GM21360 (cell line): ENCODE results near the gene ADI1.
"Not testable (repeated sequence)": the region's sequence is repeated elsewhere in the genome, so short reads cannot be mapped to it uniquely, and the experiment has no call there.

ENCODE experiments used
- ATAC-seq: cut with Tn5 transposase; IDR thresholded peaks from one replicate; pipeline ENCODE4 v1.9.1; 2021; ENCODE audit warnings: mild to moderate bottlenecking, moderate library complexity; ENCODE audit not compliant: unreplicated experiment

The ADI1 gene

DNA sequence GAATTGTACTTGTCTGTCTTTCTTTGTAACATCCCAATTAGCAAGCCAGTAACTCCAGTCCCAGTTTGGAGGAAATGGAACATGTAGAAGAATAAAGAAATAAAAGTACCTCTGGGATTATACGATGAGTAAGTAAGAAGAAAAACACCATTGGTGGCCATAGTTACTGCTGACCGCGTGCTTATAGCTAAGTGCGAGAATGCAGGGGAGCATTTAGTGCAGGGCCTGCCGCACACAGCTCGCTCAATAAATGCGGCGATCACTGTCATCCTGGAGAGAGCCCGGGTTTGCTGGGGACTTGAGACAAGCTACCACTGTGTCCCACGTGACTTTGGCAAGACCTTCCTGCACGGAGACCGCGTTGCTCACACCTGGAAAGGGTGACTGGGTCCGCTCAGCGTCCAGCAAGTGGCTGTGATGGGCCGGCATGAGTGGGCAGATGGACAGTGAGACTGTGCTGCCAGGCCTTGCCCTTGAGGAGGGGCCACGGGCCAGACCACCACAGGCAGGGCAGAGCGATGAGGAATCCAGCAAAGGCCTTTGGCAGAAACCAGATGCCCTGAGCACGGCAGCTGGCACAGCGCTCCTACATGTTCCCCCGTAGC, 54.8 kb downstream of the ADI1 start:
- no peak for ATAC-seq

DNA sequence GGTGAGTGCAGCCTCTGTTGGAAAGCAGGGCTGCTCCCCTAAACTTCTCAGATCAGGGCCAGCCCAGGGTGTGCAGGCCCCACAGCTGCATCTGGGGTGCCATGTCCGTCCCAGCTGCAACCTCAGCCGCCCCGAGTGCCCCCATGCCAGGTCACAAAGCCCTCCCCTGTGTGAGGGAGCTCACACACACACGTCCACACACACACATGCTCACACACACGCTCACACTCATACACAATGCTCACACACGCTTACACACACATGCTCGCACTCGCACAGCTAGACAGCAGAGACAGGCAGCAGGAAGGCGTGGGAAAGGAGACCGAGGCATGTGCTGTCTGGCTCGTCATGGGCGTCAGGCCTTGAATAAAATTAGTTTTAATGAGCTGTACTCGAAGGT, 55.4 kb downstream of the ADI1 start:
- ATAC-seq: no peak

DNA sequence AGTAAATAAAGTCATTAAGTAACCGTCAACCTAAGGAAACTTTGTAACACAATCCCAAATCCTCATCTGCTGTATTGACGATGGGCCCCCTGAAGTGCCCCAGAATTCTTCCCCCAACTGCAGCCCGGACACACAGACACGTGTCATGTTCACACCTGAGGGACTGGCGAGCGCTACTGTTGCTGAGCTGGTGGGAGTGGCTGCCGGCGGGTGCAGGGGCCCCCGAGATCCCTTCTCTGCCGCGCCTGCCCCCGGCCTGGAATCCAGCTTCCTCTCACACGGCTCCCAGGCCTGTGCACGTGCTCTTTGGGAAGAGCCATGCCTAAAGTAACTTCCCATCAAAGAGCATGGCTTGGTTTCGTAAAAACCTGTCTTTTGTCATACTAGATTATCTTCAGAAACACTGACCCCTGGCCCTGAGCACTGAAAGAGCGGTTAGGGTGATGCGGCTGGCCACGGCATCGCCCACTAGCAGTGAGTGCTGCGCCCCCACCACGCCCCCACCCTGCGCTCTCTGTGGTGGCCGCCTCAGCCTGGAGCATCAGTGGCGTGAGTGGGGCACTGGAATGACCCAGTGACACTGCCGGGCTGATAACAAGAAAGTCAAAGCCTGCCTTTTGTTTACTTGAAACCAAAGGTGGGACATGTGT, 56.0 kb downstream of the ADI1 start:
- ATAC-seq: no peak

DNA sequence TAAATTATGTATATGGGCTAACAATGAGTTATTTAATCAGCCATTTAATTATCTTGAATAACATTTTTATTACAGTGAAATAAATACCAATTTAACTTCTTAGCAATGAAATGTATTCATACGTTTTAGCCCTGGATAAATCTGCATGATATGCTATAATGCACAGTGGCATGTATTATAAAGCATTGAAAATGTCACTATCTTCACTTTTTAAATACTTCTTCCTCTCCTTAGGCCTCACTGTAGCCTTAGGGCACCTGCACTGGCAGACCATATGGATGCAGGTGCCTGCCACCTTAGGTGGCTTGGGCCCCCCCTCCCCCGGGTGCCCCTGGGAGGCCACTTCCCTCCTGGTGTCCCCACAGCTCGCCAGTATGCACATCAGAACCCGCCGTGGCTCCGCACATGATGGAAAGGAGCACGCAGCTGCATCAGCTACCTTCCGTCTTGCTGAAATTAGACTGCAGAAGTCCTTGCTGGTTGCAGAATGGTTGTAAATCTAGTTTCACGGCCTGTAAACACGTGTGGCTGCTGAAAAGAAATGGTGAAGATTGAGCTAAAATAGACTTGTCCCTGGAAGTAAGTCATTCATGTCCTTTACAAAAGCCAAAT, 56.7 kb downstream of the ADI1 start:
- no peak for ATAC-seq

DNA sequence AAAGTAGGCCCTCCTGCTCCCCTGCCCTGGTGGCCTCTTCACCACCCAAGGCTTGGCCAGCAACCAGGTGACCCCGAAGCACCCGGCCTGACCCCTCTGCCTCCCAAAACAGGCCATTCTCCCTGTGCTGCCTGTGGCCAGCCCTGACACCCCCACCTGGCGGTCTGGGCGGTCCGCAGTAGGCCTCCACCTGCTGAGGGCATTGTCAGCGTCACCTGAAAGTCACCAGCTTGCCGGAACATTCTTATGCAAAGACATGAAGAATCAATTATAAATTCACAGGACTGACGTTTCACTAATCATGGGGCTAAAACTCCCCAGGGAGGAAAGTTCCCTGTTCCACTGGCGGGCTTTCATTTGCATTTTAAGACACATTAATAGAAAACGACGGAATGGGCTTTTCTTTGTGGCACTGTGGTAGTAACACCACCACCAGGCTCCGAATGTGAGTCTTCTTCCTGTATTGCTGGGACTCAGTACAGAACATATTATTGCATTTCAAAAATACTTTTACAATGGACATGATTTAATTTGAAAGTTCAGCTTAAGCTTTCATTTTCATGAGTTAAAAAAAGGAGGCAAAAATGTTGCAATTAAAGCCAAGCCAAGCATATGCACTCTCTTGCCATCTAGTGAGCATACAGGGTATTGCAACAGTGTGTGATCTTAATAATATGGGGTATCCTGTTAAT, 57.4 kb downstream of the ADI1 start:
- peak; percentile 62 for ATAC-seq

DNA sequence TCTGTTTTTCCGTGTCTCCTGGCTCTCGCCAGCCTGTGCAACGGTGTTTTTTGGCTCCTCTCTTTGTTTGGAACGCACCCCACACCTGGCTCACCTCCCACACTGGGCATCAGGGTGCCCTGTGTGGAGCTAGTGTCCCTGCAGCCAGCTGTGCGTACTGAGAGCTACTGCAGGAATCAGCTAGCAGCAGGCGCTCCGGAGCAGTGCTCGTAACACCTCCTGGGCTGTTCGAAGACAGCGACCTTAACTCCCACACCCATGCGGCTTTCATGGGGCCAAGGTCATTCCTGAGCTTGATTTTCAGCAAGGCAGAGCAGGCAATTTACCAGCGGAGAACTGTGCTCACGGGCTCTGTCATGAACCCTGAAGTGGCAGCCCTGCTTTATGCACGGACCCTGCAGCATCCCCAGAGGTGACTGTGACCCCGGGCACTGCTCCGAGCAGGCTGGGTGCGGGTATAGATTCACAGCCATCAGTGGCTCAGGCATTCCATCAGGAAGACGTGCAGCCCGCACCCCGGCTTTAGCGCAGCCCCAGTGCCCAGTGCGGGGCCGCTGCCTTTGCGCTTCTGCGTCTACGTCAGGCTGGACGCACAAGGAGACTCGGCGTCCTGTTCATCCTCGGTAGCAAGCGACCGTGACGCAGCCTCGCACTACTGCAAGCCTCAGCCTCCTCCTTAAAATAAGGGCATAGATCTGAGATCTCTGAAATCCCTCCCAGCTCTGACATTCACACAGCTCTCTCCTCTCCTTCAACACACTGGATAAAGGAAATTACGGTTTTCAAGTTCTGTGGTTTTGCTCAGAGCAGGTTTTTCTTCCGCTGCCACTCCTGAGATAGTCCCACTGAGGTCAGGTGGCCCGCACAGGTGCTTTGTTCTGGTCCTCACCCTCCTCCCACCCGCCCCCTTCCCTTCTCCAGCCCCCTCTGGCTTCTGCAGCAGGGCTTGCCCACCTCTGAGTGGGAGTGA, 58.2 kb downstream of the ADI1 start:
- no peak for ATAC-seq

DNA sequence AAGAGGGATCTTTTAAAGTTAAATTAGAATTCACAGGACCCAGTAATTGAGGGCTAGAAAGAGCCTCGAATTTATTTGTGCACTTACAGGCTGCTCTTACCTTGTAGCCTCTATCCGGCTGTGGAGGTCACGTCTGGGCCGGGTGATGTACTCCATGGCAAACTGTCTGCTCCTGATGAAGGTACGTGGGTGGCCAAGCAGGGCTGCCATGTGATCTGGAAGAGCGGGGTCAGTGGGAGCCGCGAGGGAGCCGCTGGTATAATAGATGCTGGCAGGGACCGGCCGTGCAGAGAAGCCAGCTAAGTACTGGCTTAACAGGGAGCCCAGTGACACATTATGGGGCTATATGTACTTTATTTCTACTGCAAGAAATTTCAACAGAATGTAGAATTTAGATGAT, 59.2 kb downstream of the ADI1 start:
- ATAC-seq: no peak

DNA sequence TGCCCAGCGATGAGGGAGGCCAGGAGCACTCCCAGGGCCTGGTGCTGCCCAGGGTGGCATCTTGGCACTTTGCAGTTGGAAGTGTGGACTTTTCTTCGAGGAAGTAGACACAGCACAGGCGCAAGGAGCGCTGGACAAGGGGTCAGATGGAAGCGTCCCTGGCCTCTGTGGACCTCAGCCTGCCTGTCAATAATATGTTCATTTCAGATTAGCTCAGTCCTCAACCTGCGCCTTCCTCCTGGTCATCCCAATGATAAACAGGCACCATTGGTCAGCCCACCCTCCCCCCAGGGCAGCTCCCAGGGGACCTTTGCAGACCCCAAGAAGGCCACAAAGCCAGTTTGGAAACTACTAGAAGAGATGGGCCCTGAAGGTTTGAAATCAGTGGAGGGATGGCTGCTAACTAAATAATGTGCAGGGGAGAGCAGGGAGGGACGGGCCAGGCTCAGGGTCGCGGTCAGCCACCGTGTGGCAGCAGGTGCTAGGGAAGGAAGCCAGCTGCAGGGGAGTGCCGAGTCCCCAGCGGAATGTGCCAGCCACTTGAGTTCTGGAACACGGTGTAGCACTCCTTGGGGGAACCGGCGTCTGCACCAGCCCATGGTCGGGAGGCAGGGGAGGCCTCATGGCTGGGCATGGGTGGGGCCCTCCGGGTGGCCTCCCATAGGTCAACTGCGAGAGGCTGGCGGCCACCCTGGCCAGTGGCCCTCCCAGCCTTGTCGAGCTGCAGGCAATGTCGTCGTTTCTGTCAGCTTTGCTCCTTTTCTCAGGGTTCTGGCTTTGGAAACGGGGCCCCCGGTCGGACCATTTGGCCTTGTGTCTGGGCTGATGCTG, 59.9 kb downstream of the ADI1 start:
- ATAC-seq: no peak

DNA sequence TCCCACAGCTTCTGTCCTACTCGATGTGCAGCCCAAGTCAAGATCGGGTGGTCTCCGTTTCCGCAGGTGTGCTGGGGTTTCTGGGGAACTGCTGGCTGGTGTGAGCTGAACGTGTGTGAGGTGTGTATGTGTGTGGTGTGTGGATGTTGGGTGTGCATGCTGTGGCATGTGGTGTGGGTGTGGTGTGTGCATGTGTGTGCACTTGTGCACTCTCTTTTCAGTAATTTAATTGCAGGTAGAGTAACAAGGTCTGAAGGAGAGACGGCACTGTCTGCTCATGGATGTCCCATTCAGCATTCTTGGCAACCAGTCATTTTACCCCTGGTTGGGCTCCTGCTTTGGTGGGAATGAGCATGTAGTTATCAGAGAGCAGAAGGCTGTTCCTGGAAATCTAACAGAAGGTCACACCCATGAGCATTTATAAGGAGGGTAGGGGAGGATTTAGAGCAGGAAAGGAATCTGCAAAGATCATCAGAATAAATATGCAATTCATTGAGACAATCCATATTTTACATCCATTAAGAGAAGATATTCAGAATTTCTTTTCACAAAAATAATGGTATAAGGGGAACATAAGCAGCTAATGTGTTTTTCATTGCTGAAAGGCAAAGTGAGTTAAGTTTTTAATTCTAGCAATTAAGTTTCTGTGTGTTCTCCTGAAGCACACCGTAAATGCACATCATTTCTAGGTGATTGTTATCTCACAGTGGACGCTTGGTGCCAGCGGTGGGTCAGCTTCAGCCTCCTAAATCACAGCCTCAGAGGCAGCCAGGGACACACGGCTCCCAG, 60.7 kb downstream of the ADI1 start:
- ATAC-seq: no peak

DNA sequence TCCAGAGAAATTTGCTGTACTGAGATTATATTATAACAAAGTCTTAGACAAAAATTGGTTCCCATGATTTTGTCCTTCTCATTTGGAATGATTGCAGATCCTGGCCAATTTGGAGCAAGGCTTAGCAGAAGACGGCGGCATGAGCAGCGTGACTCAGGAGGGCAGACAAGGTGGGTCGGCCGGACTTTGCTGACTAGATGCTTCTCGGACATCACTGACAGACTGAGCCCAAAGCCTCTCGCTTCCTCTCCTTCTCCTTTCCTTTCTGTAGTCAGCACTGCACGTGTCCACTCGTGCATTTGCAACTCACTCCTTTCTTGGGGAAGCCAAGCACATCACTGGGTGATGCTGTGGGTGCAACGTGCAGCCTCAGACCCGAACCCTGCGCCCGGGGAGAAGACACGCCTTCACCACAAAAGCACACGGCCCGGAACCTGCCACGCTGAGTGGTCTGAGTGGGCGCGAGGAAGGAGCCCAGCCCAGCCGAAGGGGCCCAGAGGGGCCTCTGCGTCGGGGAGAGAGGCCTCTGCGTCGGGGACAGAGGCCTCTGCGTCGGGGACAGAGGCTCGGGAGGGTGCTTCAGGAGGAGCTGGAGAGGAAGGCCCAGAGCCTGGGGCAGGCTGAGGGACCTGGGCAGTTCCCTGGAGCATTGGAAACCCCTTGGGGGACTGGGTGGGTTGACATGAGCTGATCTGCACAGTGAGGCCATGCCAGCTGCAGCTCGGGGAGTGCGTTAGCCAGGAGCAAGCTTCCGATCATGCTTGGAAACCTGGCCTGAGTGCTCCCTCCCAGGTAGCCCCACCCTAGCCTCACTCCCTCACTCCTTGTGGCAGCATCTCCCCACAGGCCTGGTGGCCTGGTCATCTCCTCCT, 61.6 kb downstream of the ADI1 start:
- ATAC-seq: no peak

DNA sequence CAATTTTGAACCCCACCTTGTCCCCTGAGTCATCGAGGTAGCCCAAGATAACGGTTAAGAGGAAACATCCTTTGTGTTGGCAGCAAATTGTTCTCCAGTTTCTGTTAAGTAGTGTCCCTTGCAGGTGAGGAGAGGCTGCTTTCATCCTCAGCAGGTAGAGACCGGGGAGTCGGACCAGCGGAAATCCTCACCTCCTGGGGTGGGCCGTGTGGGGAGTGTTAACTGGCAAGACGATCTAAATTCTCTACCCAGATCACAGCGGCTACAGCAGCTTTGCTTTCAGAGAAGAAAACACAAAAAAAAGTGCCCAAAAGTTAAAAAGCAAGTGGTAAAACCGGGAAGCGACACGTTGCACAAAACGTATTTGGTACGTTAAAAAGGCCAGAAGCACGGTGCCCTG, 63.2 kb downstream of the ADI1 start:
- ATAC-seq: no peak

DNA sequence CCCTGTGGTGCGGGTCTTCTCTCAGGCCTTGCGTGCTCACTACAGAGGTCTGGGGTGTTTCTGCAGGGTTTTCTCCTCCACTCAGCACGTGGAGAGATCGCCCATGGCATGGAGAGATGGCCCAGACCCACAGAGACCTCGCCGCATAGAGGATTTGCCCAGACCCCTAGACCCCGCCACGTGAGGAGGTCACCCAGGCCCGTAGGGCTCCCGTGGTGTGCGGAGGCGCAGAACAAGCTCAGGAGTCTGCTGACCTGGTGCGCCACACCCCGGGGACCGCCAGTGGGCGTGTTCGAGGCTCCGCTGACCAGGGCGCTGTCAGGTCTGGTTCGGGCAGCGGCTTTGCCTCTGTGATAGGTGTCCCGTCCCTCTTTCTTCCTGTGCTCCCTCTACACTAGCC, 64.5 kb downstream of the ADI1 start:
- ATAC-seq: no peak

DNA sequence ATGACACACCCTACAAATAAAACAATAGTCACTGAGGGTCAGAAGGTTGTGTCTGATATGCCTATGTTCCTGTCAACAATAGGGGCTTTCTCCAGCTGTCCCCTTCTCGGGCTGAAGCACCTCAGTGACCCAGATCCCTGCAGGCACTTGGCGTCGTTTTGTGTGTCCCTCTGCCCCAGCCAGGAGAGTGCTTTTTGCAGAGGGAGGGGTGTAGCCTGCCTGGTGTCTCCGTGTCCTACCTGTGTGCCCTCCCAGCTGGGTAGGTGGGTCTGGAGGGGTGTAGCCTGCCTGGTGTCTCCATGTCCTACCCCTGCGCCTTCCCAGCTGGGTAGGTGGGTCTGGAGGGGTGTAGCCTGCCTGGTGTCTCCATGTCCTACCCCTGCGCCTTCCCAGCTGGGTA, 65.3 kb downstream of the ADI1 start:
- not testable (repeated sequence) for ATAC-seq

DNA sequence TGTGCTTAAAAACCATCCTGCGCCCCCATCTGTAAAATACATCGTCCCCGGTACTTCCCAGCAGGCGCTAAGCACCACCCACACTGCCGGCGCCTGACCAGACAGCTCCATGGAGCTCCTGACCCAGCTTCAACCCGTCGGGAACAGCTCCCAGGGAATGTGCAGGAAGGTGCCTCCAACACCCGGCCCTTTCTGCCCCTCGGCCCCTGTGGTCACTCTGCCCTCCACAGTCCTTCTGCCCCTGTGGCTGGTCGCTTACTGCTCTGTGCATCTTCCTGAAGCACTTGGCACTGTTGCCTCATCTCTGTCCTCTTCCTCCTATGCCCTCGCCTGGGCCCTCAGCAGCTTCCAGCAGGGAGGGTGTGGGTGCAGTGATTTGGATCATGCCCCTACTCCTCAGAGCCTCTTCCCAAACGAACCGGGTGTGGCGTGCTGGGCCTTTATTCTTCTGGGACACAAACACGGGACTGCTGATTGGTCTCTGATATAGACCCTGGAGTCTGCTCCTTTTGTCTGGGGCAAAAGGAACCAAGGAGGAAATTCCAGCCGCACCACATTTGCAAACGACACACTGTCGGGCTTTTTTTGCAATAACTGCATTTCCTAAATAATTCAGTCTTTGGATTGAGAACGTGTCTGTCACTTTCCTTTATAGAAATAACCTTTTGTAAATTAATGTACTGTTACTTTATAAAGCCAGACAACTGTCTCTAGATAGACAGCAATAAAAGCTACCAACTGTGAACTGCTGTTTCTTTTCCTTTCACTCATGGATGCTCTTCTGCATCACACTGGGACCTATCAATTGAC, 65.9 kb downstream of the ADI1 start:
- ATAC-seq: no peak

DNA sequence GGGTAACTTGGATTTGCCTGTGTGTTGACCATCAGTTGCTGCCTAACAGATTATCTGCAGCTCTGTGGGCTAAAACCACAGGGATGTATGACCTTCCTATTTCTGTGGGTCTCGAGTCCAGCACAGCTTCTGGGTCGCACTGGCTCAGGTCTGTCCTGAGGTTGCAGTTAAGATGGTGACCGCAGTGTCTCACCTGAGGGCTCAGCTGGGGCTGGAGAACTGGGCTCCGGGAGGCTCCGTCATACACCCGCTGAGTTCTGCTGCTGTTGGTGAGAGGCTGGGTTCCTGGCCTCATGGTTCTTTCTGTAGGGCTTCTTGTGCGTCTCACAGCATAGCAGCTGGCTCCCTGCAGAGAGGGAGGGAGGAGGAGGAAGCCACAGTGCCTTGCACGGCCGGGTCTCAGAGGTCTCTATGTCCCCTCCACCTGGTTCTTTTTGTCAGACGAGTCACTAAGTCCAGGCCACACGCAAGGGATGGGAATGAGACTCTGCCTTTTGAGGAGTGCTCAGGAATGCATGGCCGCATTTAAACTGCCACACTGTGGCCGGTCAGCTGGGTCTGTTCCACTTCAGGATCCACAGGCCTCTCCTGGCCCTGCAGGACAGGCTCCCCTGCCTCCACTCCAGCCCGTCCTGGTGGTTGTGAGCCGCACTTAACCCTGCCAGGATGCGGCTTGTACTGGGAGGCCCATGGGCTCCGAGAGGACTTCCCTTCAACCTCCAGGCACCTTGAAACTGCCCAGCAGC, 67.2 kb downstream of the ADI1 start:
- ATAC-seq: no peak

DNA sequence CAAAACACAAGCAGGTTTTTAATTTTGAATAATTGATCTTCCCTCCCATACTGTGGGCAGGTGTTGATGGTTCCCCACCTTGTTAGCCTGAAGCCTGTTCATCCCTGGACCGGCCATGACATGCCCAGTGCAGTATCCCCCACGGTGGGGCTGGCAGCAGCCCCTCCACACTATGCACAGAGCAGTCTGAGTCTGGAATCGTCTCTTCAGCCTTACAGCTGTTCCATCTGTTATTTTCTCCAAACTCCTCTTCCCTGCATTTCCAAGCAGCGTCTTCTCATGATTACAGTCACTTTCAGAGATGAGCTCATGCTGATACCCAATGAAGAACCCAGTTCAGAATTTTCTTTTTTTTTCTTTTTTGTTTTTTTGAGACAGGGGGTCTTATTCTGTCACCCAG, 68.2 kb downstream of the ADI1 start:
- no peak for ATAC-seq
